Measurements from ENCODE around the gene OSBPL10.

Gene OSBPL10

GRCh38 chr3:31661286-31661685 lies 319.8 kb downstream of the OSBPL10 start:
- no peak for DNase-seq (ENCODE audit: low read depth)

GRCh38 chr3:31659246-31659645 lies 321.8 kb downstream of the OSBPL10 start:
- no peak for DNase-seq (ENCODE audit: low read depth)

- DNase-seq (ENCODE audit: low read depth): no peak
Measured at GRCh38 chr3:31654998-31655397, 326.1 kb downstream of the OSBPL10 start.

GRCh38 chr3:31653464-31653863 lies 327.6 kb downstream of the OSBPL10 start:
- no peak for DNase-seq (ENCODE audit: low read depth)

- DNase-seq (ENCODE audit: low read depth): no peak
Measured at GRCh38 chr3:31652296-31652695, 328.8 kb downstream of the OSBPL10 start.

- DNase-seq (ENCODE audit: low read depth): no peak
Measured at GRCh38 chr3:31648286-31648968, 332.6 kb downstream of the OSBPL10 start.

GRCh38 chr3:31645256-31645655 lies 335.8 kb downstream of the OSBPL10 start:
- DNase-seq (ENCODE audit: low read depth): no peak

- no peak for DNase-seq (ENCODE audit: low read depth)
Measured at GRCh38 chr3:31639828-31640227, 341.2 kb downstream of the OSBPL10 start.

GRCh38 chr3:31636694-31637442 lies 344.2 kb downstream of the OSBPL10 start:
- no peak for DNase-seq (ENCODE audit: low read depth)

GRCh38 chr3:31636049-31636448 lies 345.0 kb downstream of the OSBPL10 start:
- no peak for DNase-seq (ENCODE audit: low read depth)

- DNase-seq (ENCODE audit: low read depth): no peak
Measured at GRCh38 chr3:31635545-31635944, 345.5 kb downstream of the OSBPL10 start.

- no peak for DNase-seq (ENCODE audit: low read depth)
Measured at GRCh38 chr3:31634476-31634875, 346.6 kb downstream of the OSBPL10 start.

- no peak for DNase-seq (ENCODE audit: low read depth)
Measured at GRCh38 chr3:31629054-31629453, 352.0 kb downstream of the OSBPL10 start.

GRCh38 chr3:31625358-31625757 lies 355.7 kb downstream of the OSBPL10 start:
- DNase-seq (ENCODE audit: low read depth): no peak

GRCh38 chr3:31624083-31624709 lies 356.9 kb downstream of the OSBPL10 start:
- DNase-seq (ENCODE audit: low read depth): no peak

- no peak for DNase-seq (ENCODE audit: low read depth)
Measured at GRCh38 chr3:31622636-31623288, 358.3 kb downstream of the OSBPL10 start.

GRCh38 chr3:31621314-31621713 lies 359.7 kb downstream of the OSBPL10 start:
- no peak for DNase-seq (ENCODE audit: low read depth)

- no peak for DNase-seq (ENCODE audit: low read depth)
Measured at GRCh38 chr3:31620656-31621055, 360.4 kb downstream of the OSBPL10 start.

GRCh38 chr3:31616711-31617110 lies 364.4 kb downstream of the OSBPL10 start:
- DNase-seq (ENCODE audit: low read depth): no peak

GRCh38 chr3:31615071-31615875 lies 365.8 kb downstream of the OSBPL10 start:
- no peak for DNase-seq (ENCODE audit: low read depth)

- no peak for DNase-seq (ENCODE audit: low read depth)
Measured at GRCh38 chr3:31614162-31614921, 366.7 kb downstream of the OSBPL10 start.

Data from T-helper 22 cell (primary cell).